Testis (tissue), 3 donors: Measurements from ENCODE around the gene CCSAP. TPM values are rescaled to one million over a fixed set of nuclear protein-coding genes. Genes with fewer than 3 reads are reported as not detected.

Experiments
- DNase-seq: peaks from one replicate; pipeline ENCODE4 v3.0.0-alpha.2; 2019
- H3K27ac ChIP-seq, 2 donors: fragments of 200-600 bp; sonication (generic); one replicate each; pipeline ENCODE4 v1.5.1; 2019
- H3K27me3 ChIP-seq: fragments of 200-600 bp; sonication (generic); one replicate; pipeline ENCODE4 v1.5.1; 2019
- H3K36me3 ChIP-seq: fragments of 200-600 bp; sonication (generic); one replicate; pipeline ENCODE4 v1.5.1; 2017; ENCODE audit warnings: low read depth; ENCODE audit errors: missing control alignments
- H3K4me1 ChIP-seq: fragments of 200-600 bp; sonication (generic); one replicate; pipeline ENCODE4 v1.5.1; 2019
- H3K4me3 ChIP-seq, 2 donors: fragments of 200-600 bp; sonication (generic); one replicate each; pipeline ENCODE4 v1.5.1; 2017 to 2019
- H3K9me3 ChIP-seq: fragments of 200-600 bp; sonication (generic); one replicate; pipeline ENCODE4 v1.5.1; 2017
- POLR2A ChIP-seq: fragments of 450-650 bp; IDR thresholded peaks from one replicate; pipeline ENCODE4 v1.6.1; 2017; ENCODE audit warnings: antibody characterized with exemption, mild to moderate bottlenecking, moderate library complexity
- WGBS, 2 donors: methylation state at CpG; one replicate each; pipeline ENCODE4 v1.1.5; 2018; 5-methylcytosine and 5-hydroxymethylcytosine counted together
- intact Hi-C: fragments of 100-400 bp; cut with DNase I; formaldehyde crosslinking; loops from one replicate; pipeline ENCODE4 v1.15.1; 2023; ENCODE audit warnings: low total_unique reads
- polyA plus RNA-seq: library from polyadenylated mRNA; stranded (reverse); fragments of 350-450 nt; fragmentation: Illumina TruSeq; extraction: RNeasy Lipid Tissue Mini Kit (QIAGEN cat#74804); gene quantifications from one replicate; pipeline ENCODE4 v1.2.3, GENCODE V29; 2014; ENCODE audit warnings: low read depth, low replicate concordance; ENCODE audit not compliant: insufficient read depth
- total RNA-seq, 2 donors: library from RNA; depleted of rRNA; stranded (reverse); fragments of >200 nt; gene quantifications; one replicate each; pipeline ENCODE4 v1.2.3, GENCODE V29; 2016
- TF ChIP-seq, protein P1 (sequence below), 3 experiments: fragments of 450-650 bp in 2 of 3; fragments of 200-600 bp in 1 of 3; sonication (generic) in 1 of 3; IDR thresholded peaks; one replicate each; pipeline ENCODE4 v1.5.1; 2016 to 2019; ENCODE audit warnings: antibody characterized with exemption in 3 of 3, mild to moderate bottlenecking in 2 of 3, moderate library complexity in 1 of 3

The CCSAP gene
- total and polyA plus RNA-seq, 3 donors from 2014 or later: 3.2 to 4.1 (median 3.7) TPM

DNA sequence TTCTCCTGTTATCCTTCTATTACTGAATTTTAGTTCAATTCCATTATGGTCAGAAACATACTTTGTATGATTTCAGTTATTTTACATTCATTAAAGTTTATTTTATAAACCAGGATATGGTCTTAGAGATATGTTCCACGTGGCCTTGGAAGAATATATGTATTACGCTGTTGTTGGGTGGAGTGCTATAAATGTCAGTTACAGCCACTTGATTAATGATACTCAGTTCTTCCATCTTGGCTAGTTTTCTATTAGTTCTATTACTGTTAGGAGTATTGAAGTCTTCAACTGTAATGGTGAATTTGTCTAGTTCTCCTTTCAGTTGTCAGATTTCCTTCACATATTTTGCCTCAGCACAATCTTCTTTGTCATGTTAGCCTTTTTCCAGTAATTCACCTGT is 26.7 kb downstream of the CCSAP start:
- intact Hi-C loops: no loop called here
- 80 to 88% methylated on average over 2 of the region's 2 CpGs for WGBS, 2 donors
- Histone ChIP-seq H3K4me3 (no peak overlapping the region), H3K36me3 (no peaks in the 10 kb centered on the region), H3K27me3 (no peaks in the 10 kb centered on the region), H3K4me1 (no peaks in the 10 kb centered on the region), H3K27ac (no peak overlapping the region), H3K9me3 (no peaks in the 10 kb centered on the region)
- DNase-seq: no peak
- TF ChIP-seq POLR2A: no peak
- TF ChIP-seq, protein P1, sequence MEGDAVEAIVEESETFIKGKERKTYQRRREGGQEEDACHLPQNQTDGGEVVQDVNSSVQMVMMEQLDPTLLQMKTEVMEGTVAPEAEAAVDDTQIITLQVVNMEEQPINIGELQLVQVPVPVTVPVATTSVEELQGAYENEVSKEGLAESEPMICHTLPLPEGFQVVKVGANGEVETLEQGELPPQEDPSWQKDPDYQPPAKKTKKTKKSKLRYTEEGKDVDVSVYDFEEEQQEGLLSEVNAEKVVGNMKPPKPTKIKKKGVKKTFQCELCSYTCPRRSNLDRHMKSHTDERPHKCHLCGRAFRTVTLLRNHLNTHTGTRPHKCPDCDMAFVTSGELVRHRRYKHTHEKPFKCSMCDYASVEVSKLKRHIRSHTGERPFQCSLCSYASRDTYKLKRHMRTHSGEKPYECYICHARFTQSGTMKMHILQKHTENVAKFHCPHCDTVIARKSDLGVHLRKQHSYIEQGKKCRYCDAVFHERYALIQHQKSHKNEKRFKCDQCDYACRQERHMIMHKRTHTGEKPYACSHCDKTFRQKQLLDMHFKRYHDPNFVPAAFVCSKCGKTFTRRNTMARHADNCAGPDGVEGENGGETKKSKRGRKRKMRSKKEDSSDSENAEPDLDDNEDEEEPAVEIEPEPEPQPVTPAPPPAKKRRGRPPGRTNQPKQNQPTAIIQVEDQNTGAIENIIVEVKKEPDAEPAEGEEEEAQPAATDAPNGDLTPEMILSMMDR (IDR thresholded peaks at IDR 0.05): no peak

DNA sequence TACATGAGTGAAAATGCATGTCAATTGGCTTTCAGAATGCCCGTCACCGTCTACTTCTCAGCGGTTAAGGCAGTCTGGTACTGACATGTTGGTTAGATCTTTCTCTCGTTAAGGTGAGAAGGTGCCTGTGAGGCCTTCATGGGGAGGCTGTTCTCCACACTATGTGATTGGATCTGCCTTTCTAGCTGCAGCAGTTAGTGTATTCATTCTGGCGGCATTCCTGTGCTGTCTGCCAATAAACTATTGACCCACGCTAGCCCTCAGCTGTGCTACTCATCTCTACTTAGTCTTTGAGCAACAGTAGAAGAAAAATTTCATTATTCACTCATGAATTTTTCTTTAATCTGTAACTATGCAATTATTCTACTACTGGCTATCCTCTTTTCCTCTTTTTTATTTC is 32.0 kb downstream of the CCSAP start:
- intact Hi-C loops: no loop called here
- no peaks in the 10 kb centered on the region for H3K27me3 ChIP-seq
- no peaks in the 10 kb centered on the region for H3K9me3 ChIP-seq
- H3K36me3 ChIP-seq: no peaks in the 10 kb centered on the region
- H3K4me1 ChIP-seq: no peaks in the 10 kb centered on the region
- WGBS, 2 donors: 81 to 83% methylated on average over 6 of the region's 6 CpGs
- H3K4me3 ChIP-seq: no peak overlapping the region
- H3K27ac ChIP-seq: no peak overlapping the region
- DNase-seq: no peak
- TF ChIP-seq, protein P1 (IDR thresholded peaks at IDR 0.05): no peak
- no peak for TF ChIP-seq POLR2A

DNA sequence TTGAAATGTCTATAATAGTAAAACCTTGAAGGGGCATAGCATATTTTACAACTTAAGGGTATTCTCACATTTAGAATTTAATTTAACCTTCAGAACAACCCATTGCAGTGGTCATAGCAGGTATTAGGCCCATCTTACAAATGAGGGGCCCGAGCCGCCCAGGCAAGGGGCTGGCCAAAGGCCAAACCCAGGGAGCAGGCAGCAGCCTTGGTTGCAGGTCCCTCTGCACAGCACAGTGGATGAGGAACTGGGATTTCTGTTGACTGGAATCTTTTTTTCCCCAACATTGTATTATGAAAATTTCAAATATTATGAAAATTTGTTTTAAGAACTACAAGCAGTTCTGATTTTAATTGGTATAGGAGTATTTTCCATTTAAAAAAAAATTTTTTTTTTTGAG is 33.2 kb downstream of the CCSAP start:
- intact Hi-C loops: loop anchor here (5.0 kb wide), 1 partner anchor 123 kb away; the partner anchor contains the start of gene ACTA1
- H3K36me3 ChIP-seq: no peaks in the 10 kb centered on the region

DNA sequence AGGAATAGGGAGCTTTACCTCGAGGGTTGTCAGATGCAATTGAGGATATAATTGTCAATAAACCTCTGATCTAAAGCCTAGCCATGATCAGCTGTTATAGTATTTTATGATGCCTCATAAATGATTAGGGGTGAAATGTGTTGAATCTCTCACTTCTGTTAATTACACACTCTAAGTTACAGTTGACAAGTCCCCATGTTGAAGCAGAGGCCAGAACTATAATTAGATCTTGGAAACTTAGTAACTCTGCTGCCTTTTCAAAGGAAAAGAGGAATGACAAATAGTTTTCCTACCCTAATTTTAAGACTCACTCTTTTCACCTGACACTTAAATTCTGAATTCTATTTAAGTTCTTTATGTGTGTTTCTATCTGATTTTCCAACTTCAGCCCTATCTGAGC is 33.8 kb downstream of the CCSAP start:
- H3K4me1 ChIP-seq: no peaks in the 10 kb centered on the region
- H3K27me3 ChIP-seq: no peaks in the 10 kb centered on the region
- no peak overlapping the region for H3K4me3 ChIP-seq
- intact Hi-C loops: loop anchor here (5.0 kb wide), 1 partner anchor 123 kb away; the partner anchor contains the start of gene ACTA1
- 73 to 87% methylated on average over 1 of the region's 1 CpG for WGBS, 2 donors
- no peak overlapping the region for H3K27ac ChIP-seq
- H3K9me3 ChIP-seq: no peaks in the 10 kb centered on the region
- no peaks in the 10 kb centered on the region for H3K36me3 ChIP-seq
- DNase-seq: no peak
- no peak for TF ChIP-seq POLR2A
- TF ChIP-seq, protein P1 (IDR thresholded peaks at IDR 0.05): no peak

More for the DNA sequence above, 33.2 kb downstream of the CCSAP start:
- no peak for TF ChIP-seq POLR2A
- TF ChIP-seq, protein P1 (IDR thresholded peaks at IDR 0.05): no peak
- Histone ChIP-seq H3K4me3 (no peak overlapping the region), H3K27me3 (no peaks in the 10 kb centered on the region), H3K27ac (no peak overlapping the region), H3K4me1 (no peaks in the 10 kb centered on the region), H3K9me3 (no peaks in the 10 kb centered on the region)
- no peak for DNase-seq
- 96 to 97% methylated on average over 2 of the region's 2 CpGs for WGBS, 2 donors

DNA sequence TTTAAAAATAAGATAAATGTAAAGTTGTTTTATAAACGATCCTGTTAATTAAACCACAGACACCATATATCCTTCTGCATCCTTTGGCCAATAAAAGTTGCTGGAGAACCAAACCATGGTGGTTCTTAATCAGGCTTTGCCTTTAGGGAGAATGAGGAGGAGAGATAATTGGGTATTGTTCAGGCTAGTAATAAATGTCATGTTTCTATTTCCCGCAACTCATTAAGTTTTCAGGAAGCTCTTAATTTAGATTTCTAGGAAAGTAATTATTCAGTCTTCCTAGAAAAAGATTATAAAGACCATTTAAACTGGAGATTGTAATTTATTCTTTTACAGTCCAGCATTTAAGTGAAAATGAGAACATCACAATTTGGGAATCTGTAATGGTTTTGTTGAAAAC is 37.5 kb downstream of the CCSAP start:
- H3K27ac ChIP-seq: no peak overlapping the region
- no peak overlapping the region for H3K4me3 ChIP-seq
- no peaks in the 10 kb centered on the region for H3K9me3 ChIP-seq
- no peak for DNase-seq
- H3K36me3 ChIP-seq: no peaks in the 10 kb centered on the region
- intact Hi-C loops: loop anchor here (5.0 kb wide), 1 partner anchor 127 kb away; the partner anchor contains the start of gene ACTA1
- no peaks in the 10 kb centered on the region for H3K4me1 ChIP-seq
- H3K27me3 ChIP-seq: no peaks in the 10 kb centered on the region
- 72 to 74% methylated on average over 2 of the region's 2 CpGs for WGBS, 2 donors
- TF ChIP-seq, protein P1 (IDR thresholded peaks at IDR 0.05): no peak
- no peak for TF ChIP-seq POLR2A
